Choroid plexus epithelial cell (primary cell): ENCODE results near the gene CABLES2.

Source experiments
- DNase-seq: peaks from one replicate; pipeline ENCODE4 v3.0.0-alpha.2; 2010; ENCODE audit warnings: low read depth
- H3K4me3 ChIP-seq: 2 replicates; pipeline ENCODE4 v1.5.1; 2011; ENCODE audit warnings: low read depth, mild to moderate bottlenecking, control low read depth, low read length, moderate library complexity
- CTCF ChIP-seq: conservative IDR thresholded peaks from 2 replicates; pipeline ENCODE4 v1.5.1; 2011; ENCODE audit warnings: low read depth, mild to moderate bottlenecking, control low read depth, inconsistent platforms, low read length, moderate library complexity

CABLES2 gene

GRCh38 chr20:62382306-62383198 is 24.5 kb downstream of the CABLES2 start:
- peak; percentile 85 for DNase-seq
- H3K4me3 ChIP-seq: no peak overlapping the region
- TF ChIP-seq CTCF: peak; percentile 93

- no peak for TF ChIP-seq CTCF
- no peak overlapping the region for H3K4me3 ChIP-seq
- no peak for DNase-seq
Measured at GRCh38 chr20:62381842-62382241, 25.2 kb downstream of the CABLES2 start.

- no peak overlapping the region for H3K4me3 ChIP-seq
- DNase-seq: no peak
- TF ChIP-seq CTCF: no peak
Measured at GRCh38 chr20:62381202-62381797, 25.8 kb downstream of the CABLES2 start.

GRCh38 chr20:62378215-62378614 is 28.9 kb downstream of the CABLES2 start:
- no peak for DNase-seq
- TF ChIP-seq CTCF: no peak
- H3K4me3 ChIP-seq: no peak overlapping the region

GRCh38 chr20:62377615-62378178 is 29.4 kb downstream of the CABLES2 start:
- DNase-seq: no peak
- H3K4me3 ChIP-seq: no peak overlapping the region

GRCh38 chr20:62377064-62377461 is 30.0 kb downstream of the CABLES2 start:
- no peak for TF ChIP-seq CTCF
- no peak overlapping the region for H3K4me3 ChIP-seq

More at GRCh38 chr20:62377615-62378178, 29.4 kb downstream of the CABLES2 start:
- TF ChIP-seq CTCF: no peak

More at GRCh38 chr20:62377064-62377461, 30.0 kb downstream of the CABLES2 start:
- DNase-seq: no peak
